ENCODE measurements around the gene PRR5L.
"Not testable (repeated sequence)": the region's sequence is repeated elsewhere in the genome, so short reads cannot be mapped to it uniquely, and the experiment has no call there.

PRR5L gene

GRCh38 chr11:36460220-36460619, 164.1 kb downstream of the PRR5L start:
- no peak for DNase-seq (ENCODE audit: low read depth)

DNA sequence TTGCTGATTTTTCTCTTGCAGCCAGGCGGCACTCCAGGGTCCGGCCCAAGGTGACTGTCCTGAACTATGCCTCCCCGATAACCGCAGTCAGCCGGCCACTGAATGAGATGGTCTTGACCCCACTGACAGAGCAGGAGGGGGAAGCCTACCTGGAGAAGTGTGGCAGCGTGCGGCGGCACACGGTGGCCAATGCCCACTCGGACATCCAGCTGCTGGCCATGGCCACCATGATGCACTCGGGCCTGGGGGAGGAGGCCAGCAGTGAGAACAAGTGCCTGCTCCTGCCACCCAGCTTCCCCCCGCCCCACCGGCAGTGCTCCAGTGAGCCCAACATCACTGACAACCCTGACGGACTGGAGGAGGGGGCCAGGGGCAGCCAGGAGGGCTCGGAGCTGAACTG, 166.2 kb downstream of the PRR5L start:
- DNase-seq (ENCODE audit: low read depth) = no peak

- no peak for DNase-seq (ENCODE audit: low read depth)
Observed at GRCh38 chr11:36463781-36464180, 167.7 kb downstream of the PRR5L start.

DNA sequence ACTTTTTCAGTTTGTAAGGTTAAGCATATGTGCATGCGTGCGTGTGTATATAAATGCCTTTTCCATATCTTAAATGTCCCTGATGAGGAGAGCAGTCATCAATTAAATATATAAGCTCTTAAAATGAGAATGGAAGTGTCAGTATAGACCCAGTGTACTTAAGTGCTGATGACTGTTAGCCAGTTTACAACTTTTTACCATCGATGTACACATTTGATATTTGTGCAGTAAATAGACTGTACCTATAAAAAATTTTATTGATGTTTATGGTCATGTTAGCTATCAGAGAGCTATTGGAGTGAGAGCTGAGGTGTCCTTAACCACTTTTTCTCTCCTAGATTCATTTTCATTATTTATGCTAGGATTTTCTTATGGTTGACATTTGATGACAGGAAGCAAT, 168.6 kb downstream of the PRR5L start:
- DNase-seq (ENCODE audit: low read depth) = no peak

DNA sequence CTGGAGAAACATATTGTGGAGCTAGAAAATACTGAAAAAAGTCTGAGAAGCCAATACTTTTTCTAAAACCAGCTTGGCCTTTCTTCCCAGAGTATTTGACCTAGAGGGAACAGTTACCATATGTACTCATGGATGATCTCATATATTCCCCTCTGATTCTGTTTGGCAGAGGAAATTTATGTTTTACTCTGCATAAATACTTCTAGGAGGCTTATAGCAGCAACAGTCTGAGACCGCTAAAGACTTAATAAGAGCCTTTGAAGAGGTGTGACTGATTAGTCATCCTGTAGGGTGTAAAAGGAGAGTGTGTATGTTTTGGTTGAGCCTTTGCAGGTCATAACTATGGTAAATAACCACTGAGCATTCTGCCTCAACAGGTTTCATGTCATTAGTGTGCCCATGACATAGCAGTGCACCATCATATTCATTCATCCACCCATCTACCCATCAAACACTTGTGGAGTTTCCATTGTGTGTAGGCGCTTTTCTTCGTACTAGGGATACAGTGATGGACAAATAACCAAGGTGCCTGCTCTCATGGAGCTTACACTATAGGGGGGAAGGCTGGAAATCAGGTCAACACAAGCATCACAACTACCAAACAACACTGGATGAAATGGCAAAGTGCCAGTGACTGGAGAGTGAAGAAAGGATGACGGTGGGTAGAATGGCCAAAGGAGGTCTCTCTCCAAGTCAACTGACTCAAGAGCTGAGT, 169.5 kb downstream of the PRR5L start:
- no peak for DNase-seq (ENCODE audit: low read depth)

- DNase-seq (ENCODE audit: low read depth) = no peak
Observed at GRCh38 chr11:36467012-36467411, 170.9 kb downstream of the PRR5L start.

DNA sequence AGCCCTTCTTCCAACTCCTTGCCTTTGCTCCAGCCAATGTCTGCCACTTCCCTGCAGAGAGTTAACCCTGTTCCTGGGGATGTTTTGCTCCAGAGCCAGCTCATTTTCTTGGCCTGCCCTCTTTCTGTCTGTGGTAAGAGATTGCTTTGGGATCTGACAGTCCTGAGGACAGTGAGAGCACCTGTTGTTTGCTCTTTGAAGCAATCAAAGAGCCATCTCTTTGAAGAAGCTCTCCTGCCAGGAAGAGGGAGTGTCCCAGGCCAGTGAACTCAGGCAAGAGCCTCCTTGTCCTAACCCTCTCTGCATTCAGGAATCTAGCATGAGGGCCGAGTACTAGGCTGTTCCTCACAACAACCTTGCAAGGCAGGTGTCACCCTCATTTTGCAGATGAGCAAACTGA, 171.8 kb downstream of the PRR5L start:
- DNase-seq (ENCODE audit: low read depth) = no peak

GRCh38 chr11:36469063-36469462, 173.0 kb downstream of the PRR5L start:
- DNase-seq (ENCODE audit: low read depth) = no peak

DNA sequence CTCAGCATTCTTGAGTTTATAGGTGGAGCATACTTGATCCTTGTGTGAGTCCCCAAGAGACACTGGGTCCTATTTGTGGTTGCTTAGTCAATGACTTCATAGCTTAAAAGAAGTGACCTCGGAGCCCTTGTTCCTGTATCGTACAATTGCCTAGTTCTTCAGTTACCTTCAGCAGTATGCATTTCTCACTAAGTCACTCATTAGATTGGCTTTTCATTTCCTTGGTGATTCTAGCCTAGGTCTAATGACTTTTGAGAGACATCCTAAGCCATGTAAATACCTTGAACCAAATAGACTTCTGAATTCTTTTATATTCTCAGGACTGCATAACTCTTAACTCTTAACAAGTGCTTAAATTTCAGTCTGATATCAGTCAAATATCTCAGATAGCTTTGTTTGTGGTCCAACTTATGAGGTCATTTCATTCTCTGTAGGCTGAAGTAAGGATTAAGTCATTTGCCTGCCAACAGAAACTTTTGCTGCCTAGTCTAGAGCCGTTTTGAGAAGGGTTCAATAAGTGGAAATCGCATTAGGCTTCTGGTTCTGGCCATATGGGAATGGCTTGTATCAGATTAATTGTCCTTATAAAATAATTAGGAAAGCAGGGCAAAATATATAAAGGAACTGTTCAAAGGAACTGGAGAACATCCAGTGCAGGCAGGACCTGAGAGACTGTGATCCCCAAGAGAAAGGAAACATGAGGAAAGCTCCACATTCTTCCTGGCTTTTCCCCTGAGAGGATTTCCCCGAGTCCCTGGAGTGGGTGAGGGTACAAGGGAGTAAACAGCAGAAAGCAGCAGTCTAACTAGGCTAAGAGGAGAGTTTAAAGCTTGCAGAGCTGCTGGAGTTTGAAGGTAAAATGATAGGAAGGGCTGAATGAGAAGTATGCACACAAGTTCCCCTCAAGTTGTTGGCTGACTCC, 174.1 kb downstream of the PRR5L start:
- no peak for DNase-seq (ENCODE audit: low read depth)

GRCh38 chr11:36471577-36471976, 175.5 kb downstream of the PRR5L start:
- DNase-seq (ENCODE audit: low read depth) = no peak

GRCh38 chr11:36475192-36475591, 179.1 kb downstream of the PRR5L start:
- no peak for DNase-seq (ENCODE audit: low read depth)

GRCh38 chr11:36478700-36479329, 182.7 kb downstream of the PRR5L start:
- no peak for DNase-seq (ENCODE audit: low read depth)

GRCh38 chr11:36480833-36481232, 184.7 kb downstream of the PRR5L start:
- no peak for DNase-seq (ENCODE audit: low read depth)

GRCh38 chr11:36483042-36483441, 187.0 kb downstream of the PRR5L start:
- DNase-seq (ENCODE audit: low read depth) = not testable (repeated sequence)

DNA sequence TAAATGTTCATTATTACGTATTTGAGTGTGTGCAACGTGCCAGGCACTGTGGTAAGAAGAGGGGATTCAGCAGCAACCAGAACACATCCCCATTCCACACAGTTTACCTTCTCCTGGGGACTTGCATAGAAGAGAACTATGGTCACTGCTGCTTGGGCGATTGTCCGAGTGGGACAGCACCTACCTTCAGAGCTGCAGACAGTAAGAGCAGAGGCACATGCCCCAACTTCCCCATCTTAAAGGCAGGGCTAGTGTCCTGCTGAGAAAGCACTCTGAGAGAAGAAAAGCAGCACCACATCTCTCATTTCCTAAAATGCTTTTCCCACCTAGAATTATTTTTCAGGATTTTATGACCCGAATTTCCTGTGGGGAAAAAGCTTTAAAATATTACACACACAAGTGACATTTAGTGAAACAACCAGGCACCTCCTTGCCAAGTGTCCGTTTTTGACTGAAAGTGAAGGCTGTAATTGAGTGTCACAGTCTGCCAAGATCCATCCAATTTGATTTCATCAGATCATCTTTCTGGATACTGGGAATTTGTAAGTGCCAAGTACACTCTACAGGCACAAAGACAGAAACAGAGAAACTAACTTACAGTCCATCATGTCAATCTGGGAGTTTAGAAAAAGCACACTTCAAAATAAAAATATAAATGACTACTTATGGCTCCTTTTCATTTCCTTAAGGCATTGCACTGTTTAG, 189.4 kb downstream of the PRR5L start:
- no peak for DNase-seq (ENCODE audit: low read depth)

DNA sequence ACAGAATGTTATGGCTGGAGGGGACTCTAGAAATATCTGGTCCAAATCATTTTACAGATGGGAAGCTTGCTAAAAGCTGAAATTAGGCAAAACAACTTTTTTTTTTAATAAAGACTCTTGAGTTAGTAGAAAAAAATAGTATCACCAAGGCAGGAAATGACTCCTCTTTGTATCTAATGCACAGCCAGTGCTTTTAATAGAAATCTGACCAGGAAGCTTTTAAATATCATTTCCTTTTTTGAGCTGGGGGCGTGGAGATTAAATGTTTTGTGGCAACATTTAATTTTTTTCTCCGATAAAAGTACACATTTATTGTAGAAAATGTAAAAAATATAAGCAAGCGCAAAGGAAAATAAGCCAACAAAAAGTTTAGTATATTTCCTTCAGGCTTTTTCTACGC, 191.5 kb downstream of the PRR5L start:
- no peak for DNase-seq (ENCODE audit: low read depth)

- no peak for DNase-seq (ENCODE audit: low read depth)
Observed at GRCh38 chr11:36488096-36488495, 192.0 kb downstream of the PRR5L start.

DNA sequence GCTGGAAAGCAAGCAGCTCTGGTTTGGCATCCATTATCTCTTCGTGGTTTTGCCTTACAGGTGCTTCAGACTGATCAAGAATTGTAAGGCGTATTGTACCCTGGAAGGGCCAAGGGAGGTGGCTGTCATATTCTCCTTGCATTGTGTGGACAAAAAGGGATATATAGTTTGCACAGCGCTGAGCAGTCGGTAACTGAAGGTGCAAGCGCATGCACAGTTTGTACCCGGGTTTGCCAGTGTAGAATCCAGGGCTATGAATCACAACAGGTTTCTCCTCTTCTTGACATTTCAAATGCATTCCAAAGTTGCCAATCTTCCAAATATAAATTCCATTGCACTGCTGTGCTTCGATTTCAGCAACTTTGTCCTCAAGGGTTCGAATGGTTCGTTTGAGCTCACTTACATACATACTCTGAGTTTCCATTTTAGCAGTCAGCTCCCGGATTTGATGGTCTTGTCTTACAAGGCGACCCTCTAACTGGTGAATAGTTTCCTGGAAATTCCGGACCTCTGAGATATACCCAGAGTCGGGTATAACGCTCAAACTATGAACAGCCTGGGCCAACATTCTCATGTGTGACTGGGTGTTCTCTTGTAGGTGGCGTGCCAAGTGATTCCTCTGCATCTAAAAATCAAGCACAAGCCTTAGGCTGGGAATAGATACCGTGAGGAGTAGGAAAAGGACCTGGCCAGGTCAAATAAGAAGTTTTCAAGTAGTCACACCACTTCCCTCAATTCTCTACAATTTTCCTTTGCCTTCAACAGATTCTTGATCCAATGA, 194.1 kb downstream of the PRR5L start:
- no peak for DNase-seq (ENCODE audit: low read depth)

- DNase-seq (ENCODE audit: low read depth) = no peak
Observed at GRCh38 chr11:36492724-36493304, 196.7 kb downstream of the PRR5L start.

DNA sequence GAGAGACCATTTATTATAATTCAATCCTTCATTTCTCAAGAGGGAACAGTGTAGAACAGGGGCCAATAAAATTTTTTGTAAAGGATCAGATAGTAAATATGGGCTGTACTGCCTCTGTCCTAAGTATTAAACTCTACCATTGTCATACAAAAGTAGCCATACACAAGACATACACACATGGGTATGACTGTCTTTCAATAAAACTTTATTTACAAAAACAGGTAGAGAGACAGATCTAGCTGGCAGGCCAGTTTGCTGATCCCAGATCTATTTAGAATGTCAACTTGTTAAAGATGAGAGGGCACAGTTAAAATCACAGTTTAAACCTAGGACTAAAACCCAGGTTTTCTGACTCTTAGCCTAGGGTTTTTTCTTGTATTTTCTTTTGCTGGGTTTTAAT, 197.2 kb downstream of the PRR5L start:
- no peak for DNase-seq (ENCODE audit: low read depth)

GRCh38 chr11:36498721-36499120, 202.6 kb downstream of the PRR5L start:
- no peak for DNase-seq (ENCODE audit: low read depth)

Measured in stimulated activated CD8-positive, alpha-beta memory T cell treated with anti-CD3 and anti-CD28 coated beads, Interleukin-12 subunit alpha, Interleukin-12 subunit beta, amount 100 ng/mL, for 1 hour (primary cell).